Activated CD8-positive, alpha-beta T cell treated with anti-CD3 and anti-CD28 coated beads for 36 hours (primary cell): Measurements from ENCODE around the gene MN1. TPM values are rescaled to one million over a fixed set of nuclear protein-coding genes. Genes with fewer than 3 reads are reported as not detected.

Experiments
- ATAC-seq: fragments of 200-7000 bp; cut with Tn5 transposase; one replicate; pipeline ENCODE4 v1.10.0; 2021; ENCODE audit warnings: mild to moderate bottlenecking, moderate library complexity
- CTCF ChIA-PET: fragments of 350-600 bp; sonication (Branson Sonifier 250); formaldehyde crosslinking; loops from one replicate; lab custom pipeline; 2021; ENCODE audit warnings: antibody characterized with exemption; lab: Charles Lee
- POLR2A ChIA-PET: fragments of 350-600 bp; sonication (Branson Sonifier 250); formaldehyde crosslinking; loops from one replicate; lab custom pipeline; 2021; ENCODE audit warnings: antibody characterized with exemption; lab: Charles Lee
- DNase-seq: peaks from one replicate; pipeline ENCODE4 v3.0.0-alpha.2; 2020
- H3K27ac Mint-ChIP-seq: one replicate; pipeline ENCODE4 v1.8.0; 2021; ENCODE audit warnings: mild to moderate bottlenecking, mixed read lengths
- H3K27me3 Mint-ChIP-seq: one replicate; pipeline ENCODE4 v1.8.0; 2021; ENCODE audit warnings: mixed read lengths
- H3K36me3 Mint-ChIP-seq: one replicate; pipeline ENCODE4 v1.8.0; 2021; ENCODE audit warnings: low read depth, mixed read lengths
- H3K4me1 Mint-ChIP-seq: one replicate; pipeline ENCODE4 v1.8.0; 2021; ENCODE audit warnings: low read depth, mixed read lengths
- H3K4me3 Mint-ChIP-seq: one replicate; pipeline ENCODE4 v1.8.0; 2021; ENCODE audit warnings: mild to moderate bottlenecking, moderate library complexity, mixed read lengths
- H3K9me3 Mint-ChIP-seq: one replicate; pipeline ENCODE4 v1.8.0; 2021; ENCODE audit warnings: mixed read lengths
- intact Hi-C: fragments of 100-400 bp; cut with micrococcal nuclease; formaldehyde crosslinking; loops from one replicate; pipeline ENCODE4 v1.10.0; 2022
- total RNA-seq, 2 experiments: library from RNA; stranded (reverse); gene quantifications; one replicate each; pipeline ENCODE4 v1.2.3, GENCODE V29; 2021
- TF ChIP-seq, protein P1 (sequence below): fragments of 200-600 bp; IDR thresholded peaks from one replicate; pipeline ENCODE4 v1.8.0; 2022; ENCODE audit warnings: antibody characterized with exemption, mild to moderate bottlenecking

Gene MN1
- total RNA-seq, 2 experiments from 2014 or later, result 0.11 to 0.16 TPM

DNA sequence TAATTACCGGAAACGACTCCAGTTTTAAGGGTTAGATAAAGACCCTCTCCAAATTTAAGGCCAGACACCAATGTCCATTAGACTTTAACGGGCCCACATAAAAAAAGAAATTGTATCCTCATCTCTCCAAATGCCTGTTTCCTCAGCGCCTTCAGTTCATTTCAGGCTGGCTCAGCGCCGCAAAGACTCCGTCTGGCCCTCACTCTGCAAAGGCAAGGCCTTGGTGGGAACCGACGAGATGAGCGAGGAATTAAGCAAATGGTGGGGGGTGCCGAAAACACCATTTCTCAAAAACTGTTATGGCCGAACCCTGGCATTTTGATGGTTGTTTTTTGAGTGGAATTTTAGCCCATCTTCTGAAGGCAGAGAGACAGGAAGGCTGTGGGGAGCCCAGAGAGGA is 15.7 kb downstream of the MN1 start:
- ATAC-seq, result no peak
- ChIA-PET CTCF (no interaction called here), POLR2A (no interaction called here)
- Mint-ChIP-seq H3K4me3 (no peak overlapping the region), H3K36me3 (no peaks in the 10 kb centered on the region), H3K27me3 (peaks cover 11% of the 10 kb centered on the region), H3K9me3 (no peaks in the 10 kb centered on the region), H3K4me1 (no peaks in the 10 kb centered on the region), H3K27ac (no peak overlapping the region)
- intact Hi-C loops, result no loop called here
- TF ChIP-seq, protein P1, sequence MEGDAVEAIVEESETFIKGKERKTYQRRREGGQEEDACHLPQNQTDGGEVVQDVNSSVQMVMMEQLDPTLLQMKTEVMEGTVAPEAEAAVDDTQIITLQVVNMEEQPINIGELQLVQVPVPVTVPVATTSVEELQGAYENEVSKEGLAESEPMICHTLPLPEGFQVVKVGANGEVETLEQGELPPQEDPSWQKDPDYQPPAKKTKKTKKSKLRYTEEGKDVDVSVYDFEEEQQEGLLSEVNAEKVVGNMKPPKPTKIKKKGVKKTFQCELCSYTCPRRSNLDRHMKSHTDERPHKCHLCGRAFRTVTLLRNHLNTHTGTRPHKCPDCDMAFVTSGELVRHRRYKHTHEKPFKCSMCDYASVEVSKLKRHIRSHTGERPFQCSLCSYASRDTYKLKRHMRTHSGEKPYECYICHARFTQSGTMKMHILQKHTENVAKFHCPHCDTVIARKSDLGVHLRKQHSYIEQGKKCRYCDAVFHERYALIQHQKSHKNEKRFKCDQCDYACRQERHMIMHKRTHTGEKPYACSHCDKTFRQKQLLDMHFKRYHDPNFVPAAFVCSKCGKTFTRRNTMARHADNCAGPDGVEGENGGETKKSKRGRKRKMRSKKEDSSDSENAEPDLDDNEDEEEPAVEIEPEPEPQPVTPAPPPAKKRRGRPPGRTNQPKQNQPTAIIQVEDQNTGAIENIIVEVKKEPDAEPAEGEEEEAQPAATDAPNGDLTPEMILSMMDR, result no peak
- DNase-seq, result no peak

DNA sequence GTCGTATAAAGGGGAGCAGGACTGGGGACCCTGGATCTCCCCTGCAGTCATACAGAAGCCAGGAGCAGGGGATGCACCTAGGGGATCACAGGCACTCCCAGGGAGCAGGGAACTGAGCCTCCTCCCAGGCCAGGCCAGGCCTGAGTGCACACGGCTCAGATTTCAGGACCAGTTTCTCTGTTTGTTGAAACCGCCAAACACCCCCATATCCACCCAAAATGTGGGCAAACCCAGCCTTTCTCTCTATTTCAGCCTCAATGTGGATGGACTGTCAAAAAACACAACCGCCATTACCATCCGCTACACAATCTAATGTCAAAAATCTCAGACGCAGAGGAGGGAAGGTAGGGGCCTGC is 17.5 kb downstream of the MN1 start:
- intact Hi-C loops, result no loop called here
- H3K9me3 Mint-ChIP-seq, result no peaks in the 10 kb centered on the region
- peaks cover 11% of the 10 kb centered on the region for H3K27me3 Mint-ChIP-seq
- TF ChIP-seq, protein P1, result no peak
- no peaks in the 10 kb centered on the region for H3K36me3 Mint-ChIP-seq
- no peak overlapping the region for H3K27ac Mint-ChIP-seq
- H3K4me3 Mint-ChIP-seq, result no peak overlapping the region
- POLR2A ChIA-PET, result no interaction called here
- no peaks in the 10 kb centered on the region for H3K4me1 Mint-ChIP-seq
- ATAC-seq (no peak), DNase-seq (no peak)
- CTCF ChIA-PET, result no interaction called here

DNA sequence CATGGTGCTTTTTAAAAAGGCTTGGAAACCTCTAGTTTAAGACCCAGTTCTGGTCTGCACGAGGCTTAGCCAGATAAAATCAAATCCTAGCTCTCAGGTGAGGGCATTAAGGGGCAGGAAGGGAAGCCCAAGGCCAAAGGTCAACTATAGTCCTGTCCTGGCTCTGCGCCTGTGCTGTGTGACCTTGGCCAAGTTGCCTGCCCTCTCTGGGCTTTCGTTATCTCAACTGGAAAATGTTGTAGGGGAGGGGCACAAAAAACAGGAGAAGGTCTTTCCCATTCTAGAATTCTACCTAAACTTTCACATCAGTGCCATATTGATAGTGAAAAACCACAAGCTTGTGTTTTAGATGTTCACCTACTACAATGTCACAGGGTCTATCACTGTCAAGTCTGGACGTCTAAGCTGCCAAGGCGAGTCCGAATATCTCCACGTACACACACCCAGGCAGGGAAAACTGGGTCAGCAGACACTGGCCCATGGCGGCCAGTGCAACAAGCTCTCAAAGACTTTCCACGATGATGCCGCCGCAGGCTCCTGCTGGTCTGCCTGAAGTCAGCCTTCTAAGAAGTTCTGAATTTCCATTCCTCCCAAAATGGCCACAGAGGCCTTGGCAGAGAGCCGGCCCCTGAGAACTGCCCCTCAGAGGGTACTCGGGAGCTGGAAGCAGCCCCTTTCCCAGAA is 18.0 kb downstream of the MN1 start:
- ATAC-seq, result no peak
- CTCF ChIA-PET, result no interaction called here
- Mint-ChIP-seq H3K27ac (no peak overlapping the region), H3K9me3 (no peaks in the 10 kb centered on the region), H3K4me3 (no peak overlapping the region), H3K27me3 (peaks cover 11% of the 10 kb centered on the region), H3K4me1 (no peaks in the 10 kb centered on the region), H3K36me3 (no peaks in the 10 kb centered on the region)
- intact Hi-C loops, result no loop called here
- POLR2A ChIA-PET, result interaction anchor here (0.7 kb wide), 1 partner anchor 23 kb away, joined by 3 read pairs; no protein-coding TSS in a partner anchor
- TF ChIP-seq, protein P1, result no peak
- DNase-seq, result no peak

DNA sequence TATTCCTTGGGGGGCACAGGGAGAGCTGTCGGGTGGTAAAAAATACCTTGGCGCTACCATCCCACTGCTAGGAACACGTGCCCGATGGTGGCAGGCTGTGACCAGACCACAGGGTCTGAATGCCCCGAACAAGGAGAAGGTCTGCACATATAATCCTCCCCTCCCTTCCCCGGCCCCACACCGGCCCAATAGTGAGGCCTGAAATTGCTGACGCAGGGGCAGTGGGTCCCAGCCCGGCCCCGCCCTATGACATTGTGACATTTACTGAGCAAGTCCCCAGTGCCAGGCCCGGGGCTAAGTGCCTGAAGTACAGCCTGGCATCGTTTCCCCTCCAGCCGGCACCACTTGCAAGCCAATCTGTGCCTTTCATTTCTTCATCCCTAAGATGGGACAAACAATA is 19.5 kb downstream of the MN1 start:
- ATAC-seq (no peak), DNase-seq (no peak)
- H3K27ac Mint-ChIP-seq, result no peak overlapping the region
- TF ChIP-seq, protein P1, result no peak
- peaks cover 11% of the 10 kb centered on the region for H3K27me3 Mint-ChIP-seq
- H3K9me3 Mint-ChIP-seq, result no peaks in the 10 kb centered on the region
- no peaks in the 10 kb centered on the region for H3K36me3 Mint-ChIP-seq
- intact Hi-C loops, result no loop called here
- H3K4me3 Mint-ChIP-seq, result no peak overlapping the region
- no peaks in the 10 kb centered on the region for H3K4me1 Mint-ChIP-seq
- CTCF ChIA-PET, result interaction anchor here (1.0 kb wide), 1 partner anchor 1116 kb away, joined by 3 read pairs; no protein-coding TSS in a partner anchor
- POLR2A ChIA-PET, result no interaction called here

DNA sequence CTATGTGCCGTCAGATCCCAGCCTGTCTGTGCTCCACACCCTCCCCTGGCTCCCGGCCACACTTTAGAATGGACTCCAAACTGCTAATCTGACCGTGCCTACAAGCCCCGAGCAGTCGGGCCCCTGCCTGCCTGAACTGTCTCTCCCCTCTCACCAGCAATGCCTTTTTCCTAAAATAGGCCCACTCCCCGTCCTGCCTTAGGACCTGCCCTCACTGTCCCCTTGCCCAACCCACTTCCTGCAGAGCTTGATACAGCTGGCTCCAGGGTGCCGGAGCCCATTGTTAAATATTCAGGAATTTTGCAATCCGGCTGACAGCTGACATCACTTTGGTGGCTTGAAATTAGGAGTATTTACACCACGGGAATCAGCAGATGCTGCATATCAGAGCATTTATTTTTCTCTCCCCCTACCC is 21.4 kb downstream of the MN1 start:
- peaks cover 14% of the 10 kb centered on the region for H3K27me3 Mint-ChIP-seq
- ATAC-seq, result no peak
- no peaks in the 10 kb centered on the region for H3K36me3 Mint-ChIP-seq

More for the DNA sequence above, 21.4 kb downstream of the MN1 start:
- Mint-ChIP-seq H3K27ac (no peak overlapping the region), H3K4me3 (no peak overlapping the region), H3K9me3 (no peaks in the 10 kb centered on the region), H3K4me1 (no peaks in the 10 kb centered on the region)
- no peak for DNase-seq
- ChIA-PET CTCF (no interaction called here), POLR2A (no interaction called here)
- intact Hi-C loops, result no loop called here
- TF ChIP-seq, protein P1, result no peak
